Lung (tissue), 12 donors: ENCODE measurements around the gene CCDC54. TPM values are rescaled to one million over a fixed set of nuclear protein-coding genes. Genes with fewer than 3 reads are reported as not detected.

Experiments
- ATAC-seq: fragments of 200-7000 bp; cut with Tn5 transposase; one replicate; pipeline ENCODE4 v1.9.1; 2020; ENCODE audit warnings: moderate number of reproducible peaks; ENCODE audit not compliant: insufficient read depth, low FRiP score
- DNase-seq, 3 donors: peaks; one replicate each; pipeline ENCODE4 v3.0.0-alpha.2; 2013 to 2017
- H3K27ac ChIP-seq, 2 donors: one replicate each; pipeline ENCODE4 v1.5.1; 2013; ENCODE audit warnings: mild to moderate bottlenecking in 2 of 2, moderate library complexity in 2 of 2, control low read depth in 1 of 2, inconsistent platforms in 1 of 2, low read depth in 1 of 2, low read length in 1 of 2
- H3K27me3 ChIP-seq, 3 donors: one replicate each; pipeline ENCODE4 v1.5.1; 2013; ENCODE audit warnings: low read length in 2 of 3; ENCODE audit not compliant: control insufficient read depth in 3 of 3, insufficient read depth in 3 of 3
- H3K36me3 ChIP-seq, 4 donors: one replicate each; pipeline ENCODE4 v1.5.1; 2013; ENCODE audit warnings: low read length in 4 of 4, mild to moderate bottlenecking in 1 of 4, moderate library complexity in 1 of 4; ENCODE audit not compliant: control insufficient read depth in 4 of 4, insufficient read depth in 4 of 4
- H3K4me1 ChIP-seq, 5 donors: one replicate each; pipeline ENCODE4 v1.5.1; 2013; ENCODE audit warnings: low read length in 5 of 5, mild to moderate bottlenecking in 2 of 5, moderate library complexity in 1 of 5; ENCODE audit not compliant: control insufficient read depth in 5 of 5, insufficient read depth in 5 of 5
- H3K4me3 ChIP-seq: one replicate; pipeline ENCODE4 v1.5.1; 2013; ENCODE audit warnings: mild to moderate bottlenecking, control low read depth, moderate library complexity
- H3K9ac ChIP-seq, 2 donors: one replicate each; pipeline ENCODE4 v1.5.1; 2013; ENCODE audit warnings: low read length in 2 of 2, control low read depth in 1 of 2; ENCODE audit not compliant: insufficient read depth in 1 of 2
- H3K9me3 ChIP-seq, 4 donors: one replicate each; pipeline ENCODE4 v1.5.1; 2013; ENCODE audit warnings: low read length in 3 of 4, mild to moderate bottlenecking in 1 of 4, moderate library complexity in 1 of 4; ENCODE audit not compliant: control insufficient read depth in 4 of 4, insufficient read depth in 3 of 4
- WGBS, 2 donors: extraction: QIAGEN DNeasy Blood & Tissue Kit; methylation state at CpG; one replicate each; pipeline ENCODE4 v1.1.7; 2013; 5-methylcytosine and 5-hydroxymethylcytosine counted together
- polyA plus RNA-seq, 2 donors: library from polyadenylated mRNA; stranded (reverse); fragments of 200-250 nt; gene quantifications; one replicate each; pipeline ENCODE4 v1.2.1, GENCODE V29; 2013
- total RNA-seq, 2 donors: library from RNA; depleted of rRNA in 1 of 2; stranded (reverse); fragments of >200 nt in 1 of 2; gene quantifications; one replicate each; pipeline ENCODE4 v1.2.1, GENCODE V29; 2014 to 2021
- TF ChIP-seq, protein P1 (sequence below): IDR thresholded peaks from 2 replicates; pipeline ENCODE4 v1.5.1; 2012; ENCODE audit warnings: mild to moderate bottlenecking; ENCODE audit errors: control extremely low read depth, extremely low read depth
- donor health status: control.
- donor health status: control.
- donor health status: Bipolar disorder and iron deficiency.
- donor health status: healthy.
- donor health status: DM: yes; HTN: yes; CAD: no.

Gene CCDC54
- total and polyA plus RNA-seq, 4 donors: not detected

DNA sequence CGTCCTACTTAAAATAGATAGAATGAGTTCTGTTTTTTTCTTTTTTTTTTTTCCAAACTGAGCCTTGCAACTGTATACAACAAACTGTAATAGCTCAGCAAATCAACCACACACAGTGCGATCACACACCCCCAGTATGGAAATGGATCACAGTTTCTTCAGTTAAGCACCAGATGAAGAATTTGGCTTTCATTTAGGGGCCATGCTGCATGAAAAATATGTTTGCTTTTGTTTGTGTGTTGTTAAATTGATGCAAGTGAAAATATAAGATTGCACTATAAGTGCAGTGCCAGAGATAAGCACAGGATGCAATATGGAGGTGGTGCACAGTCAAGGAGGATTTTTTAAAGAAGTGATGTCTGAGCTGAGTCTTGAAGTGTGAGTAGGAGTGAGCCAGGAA lies 17.8 kb downstream of the CCDC54 start:
- no peaks in the 10 kb centered on the region for H3K36me3 ChIP-seq
- H3K9ac ChIP-seq: no peak overlapping the region
- H3K4me1 ChIP-seq: no peaks in the 10 kb centered on the region
- H3K4me3 ChIP-seq: no peak overlapping the region
- ATAC-seq (no peak), DNase-seq (no peak)
- TF ChIP-seq, protein P1, sequence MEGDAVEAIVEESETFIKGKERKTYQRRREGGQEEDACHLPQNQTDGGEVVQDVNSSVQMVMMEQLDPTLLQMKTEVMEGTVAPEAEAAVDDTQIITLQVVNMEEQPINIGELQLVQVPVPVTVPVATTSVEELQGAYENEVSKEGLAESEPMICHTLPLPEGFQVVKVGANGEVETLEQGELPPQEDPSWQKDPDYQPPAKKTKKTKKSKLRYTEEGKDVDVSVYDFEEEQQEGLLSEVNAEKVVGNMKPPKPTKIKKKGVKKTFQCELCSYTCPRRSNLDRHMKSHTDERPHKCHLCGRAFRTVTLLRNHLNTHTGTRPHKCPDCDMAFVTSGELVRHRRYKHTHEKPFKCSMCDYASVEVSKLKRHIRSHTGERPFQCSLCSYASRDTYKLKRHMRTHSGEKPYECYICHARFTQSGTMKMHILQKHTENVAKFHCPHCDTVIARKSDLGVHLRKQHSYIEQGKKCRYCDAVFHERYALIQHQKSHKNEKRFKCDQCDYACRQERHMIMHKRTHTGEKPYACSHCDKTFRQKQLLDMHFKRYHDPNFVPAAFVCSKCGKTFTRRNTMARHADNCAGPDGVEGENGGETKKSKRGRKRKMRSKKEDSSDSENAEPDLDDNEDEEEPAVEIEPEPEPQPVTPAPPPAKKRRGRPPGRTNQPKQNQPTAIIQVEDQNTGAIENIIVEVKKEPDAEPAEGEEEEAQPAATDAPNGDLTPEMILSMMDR: no peak
- WGBS, 2 donors: 91 to 94% methylated on average over 2 of the region's 2 CpGs
- no peak overlapping the region for H3K27ac ChIP-seq
- H3K9me3 ChIP-seq: no peaks in the 10 kb centered on the region
- H3K27me3 ChIP-seq: no peaks in the 10 kb centered on the region

DNA sequence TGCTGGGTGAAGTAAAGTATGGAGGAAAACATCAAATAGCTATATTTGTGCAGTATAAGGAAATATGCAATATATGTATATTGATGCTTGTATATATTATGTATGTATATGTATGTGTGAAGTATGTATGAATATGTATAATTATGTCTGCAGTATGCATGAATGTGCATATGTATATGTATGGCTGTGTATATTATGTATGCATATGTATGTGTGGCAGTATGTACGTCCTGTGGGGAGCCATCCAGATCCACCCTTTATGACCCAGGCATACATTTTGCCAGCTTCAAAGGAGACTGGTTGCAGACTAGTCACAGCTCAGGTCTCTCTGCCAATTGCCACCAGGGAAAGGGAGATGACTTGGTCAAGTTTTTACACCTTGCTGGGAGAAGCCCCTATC lies 24.1 kb downstream of the CCDC54 start:
- WGBS, 2 donors: 76 to 100% methylated on average over 1 of the region's 1 CpG
- TF ChIP-seq, protein P1: no peak

DNA sequence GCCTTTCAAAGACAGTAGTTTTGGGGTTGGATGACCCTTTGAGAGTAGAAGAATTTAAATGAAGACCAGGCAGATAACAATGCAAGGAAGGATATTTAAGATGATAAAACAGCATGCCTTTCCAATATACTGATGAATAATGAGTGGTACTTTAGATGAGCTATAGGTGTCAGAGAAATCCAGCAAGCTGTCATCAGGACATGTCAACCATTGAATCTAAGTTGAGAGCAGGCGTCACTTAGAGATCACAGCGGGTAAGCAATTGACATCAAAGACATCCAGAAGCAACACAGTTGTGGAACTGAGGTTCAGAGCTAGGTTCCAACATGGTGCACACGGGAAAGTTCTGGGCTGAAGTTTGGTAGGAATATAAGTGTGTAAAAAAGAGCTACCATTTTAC lies 25.0 kb downstream of the CCDC54 start:
- WGBS, 2 donors: 96% methylated on average over 3 of the region's 3 CpGs

More for the DNA sequence above, 24.1 kb downstream of the CCDC54 start:
- ATAC-seq (no peak), DNase-seq (no peak)
- H3K36me3 ChIP-seq: no peaks in the 10 kb centered on the region
- H3K4me1 ChIP-seq: no peaks in the 10 kb centered on the region
- H3K27ac ChIP-seq: no peak overlapping the region
- no peak overlapping the region for H3K4me3 ChIP-seq
- no peak overlapping the region for H3K9ac ChIP-seq
- no peaks in the 10 kb centered on the region for H3K27me3 ChIP-seq
- no peaks in the 10 kb centered on the region for H3K9me3 ChIP-seq

More for the DNA sequence above, 25.0 kb downstream of the CCDC54 start:
- Histone ChIP-seq H3K36me3 (no peaks in the 10 kb centered on the region), H3K27me3 (no peaks in the 10 kb centered on the region), H3K4me1 (no peaks in the 10 kb centered on the region), H3K9ac (no peak overlapping the region), H3K27ac (no peak overlapping the region), H3K9me3 (no peaks in the 10 kb centered on the region), H3K4me3 (no peak overlapping the region)
- DNase-seq (no peak), ATAC-seq (no peak)
- TF ChIP-seq, protein P1: no peak
